Ascending aorta (tissue), 2 donors: ENCODE results near the gene SPIRE2. TPM values are rescaled to one million over a fixed set of nuclear protein-coding genes. Genes with fewer than 3 reads are reported as not detected.
"Not testable (repeated sequence)": the region's sequence is repeated elsewhere in the genome, so short reads cannot be mapped to it uniquely, and the experiment has no call there.

Experiments
- DNase-seq, 2 donors: peaks; one replicate each; pipeline ENCODE4 v3.0.0-alpha.2; 2019; ENCODE audit warnings: low spot score in 2 of 2
- H3K27ac ChIP-seq, 2 donors: fragments of 200-600 bp; sonication (generic); one replicate each; pipeline ENCODE4 v1.5.1; 2016 to 2017; ENCODE audit warnings: mild to moderate bottlenecking in 1 of 2
- H3K27me3 ChIP-seq: fragments of 200-600 bp; sonication (generic); one replicate; pipeline ENCODE4 v1.5.1; 2017
- H3K36me3 ChIP-seq, 2 donors: fragments of 200-600 bp; sonication (generic); one replicate each; pipeline ENCODE4 v1.5.1; 2016
- H3K4me1 ChIP-seq, 2 donors: fragments of 200-600 bp; sonication (generic); one replicate each; pipeline ENCODE4 v1.5.1; 2016 to 2017; ENCODE audit warnings: mild to moderate bottlenecking in 1 of 2
- H3K4me3 ChIP-seq, 2 donors: fragments of 200-600 bp; sonication (generic); one replicate each; pipeline ENCODE4 v1.5.1; 2016 to 2017; ENCODE audit warnings: mild to moderate bottlenecking in 1 of 2
- H3K9me3 ChIP-seq, 2 donors: fragments of 200-600 bp; sonication (generic); one replicate each; pipeline ENCODE4 v1.5.1; 2016
- CTCF ChIP-seq, 3 experiments: fragments of 200-600 bp in 2 of 3; fragments of 450-650 bp in 1 of 3; sonication (generic) in 2 of 3; IDR thresholded peaks; one replicate each; pipeline ENCODE4 v1.5.1; 2016 to 2019; ENCODE audit warnings: antibody characterized with exemption in 3 of 3, mild to moderate bottlenecking in 1 of 3, moderate library complexity in 1 of 3
- intact Hi-C: fragments of 100-400 bp; cut with DNase I; formaldehyde crosslinking; loops from one replicate; pipeline ENCODE4 v1.15.1; 2023
- total RNA-seq: library from RNA; depleted of rRNA; stranded (reverse); fragments of >200 nt; gene quantifications from one replicate; pipeline ENCODE4 v1.1.0, GENCODE V29; 2016

The SPIRE2 gene
- total RNA-seq, 1 donor from 2014 or later = not detected

- peaks cover 34 to 48% of the 10 kb centered on the region in 2 donors for H3K36me3 ChIP-seq
- no peak overlapping the region for H3K4me3 ChIP-seq
- H3K9me3 ChIP-seq = no peaks in the 10 kb centered on the region
- no peak for TF ChIP-seq CTCF (IDR thresholded peaks at IDR 0.05)
- intact Hi-C loops = no loop called here
- no peak overlapping the region for H3K27ac ChIP-seq
- DNase-seq = no peak
- H3K4me1 ChIP-seq = no peaks in the 10 kb centered on the region
- no peaks in the 10 kb centered on the region for H3K27me3 ChIP-seq
Measured at GRCh38 chr16:89912143-89912542, 83.9 kb downstream of the SPIRE2 start.

- no peak for DNase-seq
Measured at GRCh38 chr16:89912627-89913026, 84.4 kb downstream of the SPIRE2 start.

GRCh38 chr16:89913408-89914387 is 85.4 kb downstream of the SPIRE2 start:
- intact Hi-C loops = no loop called here
- Histone ChIP-seq H3K27ac (no peak overlapping the region), H3K9me3 (no peaks in the 10 kb centered on the region), H3K4me3 (no peak overlapping the region), H3K27me3 (no peaks in the 10 kb centered on the region), H3K36me3 (peaks cover 25 to 40% of the 10 kb centered on the region in 2 donors), H3K4me1 (peaks cover 7 to 9% of the 10 kb centered on the region in 2 donors)
- no peak for TF ChIP-seq CTCF (IDR thresholded peaks at IDR 0.05)
- no peak for DNase-seq

More at GRCh38 chr16:89912627-89913026, 84.4 kb downstream of the SPIRE2 start:
- no peak for TF ChIP-seq CTCF (IDR thresholded peaks at IDR 0.05)
- Histone ChIP-seq H3K4me3 (no peak overlapping the region), H3K4me1 (no peaks in the 10 kb centered on the region), H3K36me3 (peaks cover 33 to 47% of the 10 kb centered on the region in 2 donors), H3K27me3 (no peaks in the 10 kb centered on the region), H3K27ac (no peak overlapping the region), H3K9me3 (no peaks in the 10 kb centered on the region)
- intact Hi-C loops = no loop called here

- H3K4me1 ChIP-seq, H3K27ac ChIP-seq, H3K4me3 ChIP-seq, DNase-seq, H3K9me3 ChIP-seq, intact Hi-C loops, H3K27me3 ChIP-seq: not testable (repeated sequence)
- H3K36me3 ChIP-seq = peaks cover 18 to 32% of the 10 kb centered on the region in 2 donors
Measured at GRCh38 chr16:89914642-89915285, 86.5 kb downstream of the SPIRE2 start.

- TF ChIP-seq CTCF (IDR thresholded peaks at IDR 0.05) = no peak
- no peak for DNase-seq
- Histone ChIP-seq H3K4me1 (peaks cover 7 to 9% of the 10 kb centered on the region in 2 donors), H3K27me3 (no peaks in the 10 kb centered on the region), H3K27ac (no peak overlapping the region), H3K9me3 (no peaks in the 10 kb centered on the region), H3K36me3 (peaks cover 13 to 24% of the 10 kb centered on the region in 2 donors), H3K4me3 (no peak overlapping the region)
- intact Hi-C loops = no loop called here
Measured at GRCh38 chr16:89915303-89916232, 87.3 kb downstream of the SPIRE2 start.
